CD1c-positive myeloid dendritic cell (primary cell): Measurements from ENCODE around the gene ARSG.
"Not testable (repeated sequence)": the region's sequence is repeated elsewhere in the genome, so short reads cannot be mapped to it uniquely, and the experiment has no call there.

Experiments
- DNase-seq: peaks from one replicate; pipeline ENCODE4 v3.0.0-alpha.2; 2016; ENCODE audit errors: extremely low spot score

ARSG gene

GRCh38 chr17:68277807-68278206 is 13.5 kb upstream of the ARSG start:
- no peak for DNase-seq

- not testable (repeated sequence) for DNase-seq
Observed at GRCh38 chr17:68281965-68282364, 9.3 kb upstream of the ARSG start.

GRCh38 chr17:68288375-68288774 is 2.9 kb upstream of the ARSG start:
- DNase-seq = peak; percentile 82

GRCh38 chr17:68288804-68289203 is 2.5 kb upstream of the ARSG start:
- peak; percentile 86 for DNase-seq

GRCh38 chr17:68289473-68289872 is 1.8 kb upstream of the ARSG start:
- no peak for DNase-seq

- DNase-seq = peak; percentile 51
Observed at GRCh38 chr17:68289936-68290267, 1.4 kb upstream of the ARSG start.

GRCh38 chr17:68290268-68290954 is 884 bp upstream of the ARSG start:
- DNase-seq = peak; percentile 74

- peak; percentile 99 for DNase-seq
Observed at GRCh38 chr17:68291836-68292688, 767 bp downstream of the ARSG start.

GRCh38 chr17:68292689-68293040 is 1.4 kb downstream of the ARSG start:
- no peak for DNase-seq

GRCh38 chr17:68293490-68294195 is 2.3 kb downstream of the ARSG start:
- DNase-seq = no peak

GRCh38 chr17:68294196-68294555 is 2.9 kb downstream of the ARSG start:
- DNase-seq = no peak

- no peak for DNase-seq
Observed at GRCh38 chr17:68294617-68295016, 3.3 kb downstream of the ARSG start.

GRCh38 chr17:68295086-68295485 is 3.8 kb downstream of the ARSG start:
- DNase-seq = no peak

- peak; percentile 42 for DNase-seq
Observed at GRCh38 chr17:68296217-68297191, 5.2 kb downstream of the ARSG start.

GRCh38 chr17:68297195-68297594 is 5.9 kb downstream of the ARSG start:
- peak; percentile 80 for DNase-seq

GRCh38 chr17:68298601-68299000 is 7.3 kb downstream of the ARSG start:
- DNase-seq = no peak

GRCh38 chr17:68299817-68300216 is 8.5 kb downstream of the ARSG start:
- no peak for DNase-seq

- no peak for DNase-seq
Observed at GRCh38 chr17:68301438-68301959, 10.2 kb downstream of the ARSG start.

GRCh38 chr17:68302066-68302564 is 10.8 kb downstream of the ARSG start:
- no peak for DNase-seq

- no peak for DNase-seq
Observed at GRCh38 chr17:68302666-68303065, 11.4 kb downstream of the ARSG start.

- DNase-seq = no peak
Observed at GRCh38 chr17:68304706-68305105, 13.4 kb downstream of the ARSG start.
